ENCODE results near the gene QRICH2. TPM values are rescaled to one million over a fixed set of nuclear protein-coding genes. Genes with fewer than 3 reads are reported as not detected.

QRICH2 gene
- total RNA-seq, 4 donors from 2014 or later = 1.2 to 10.7 (median 3.1) TPM

- no peaks in the 10 kb centered on the region for H3K9me3 ChIP-seq
- no peak overlapping the region for H3K4me3 ChIP-seq
- DNase-seq = no peak
- H3K4me1 ChIP-seq = no peaks in the 10 kb centered on the region
- TF ChIP-seq POLR2A (IDR thresholded peaks at IDR 0.05) (no peak), CTCF (IDR thresholded peaks at IDR 0.05) (no peak)
- no peak overlapping the region for H3K27ac ChIP-seq
- peaks cover 0 to 38% (median 0%) of the 10 kb centered on the region in 3 donors for H3K36me3 ChIP-seq
- no peaks in the 10 kb centered on the region for H3K27me3 ChIP-seq
Observed at GRCh38 chr17:76326306-76326705, 18.2 kb upstream of the QRICH2 start.

- no peak for TF ChIP-seq CTCF (IDR thresholded peaks at IDR 0.05)
- no peak for TF ChIP-seq POLR2A (IDR thresholded peaks at IDR 0.05)
- no peaks in the 10 kb centered on the region for H3K27me3 ChIP-seq
- no peak overlapping the region for H3K27ac ChIP-seq
- H3K4me3 ChIP-seq = no peak overlapping the region
- no peaks in the 10 kb centered on the region for H3K4me1 ChIP-seq
- peaks cover 0 to 33% (median 0%) of the 10 kb centered on the region in 3 donors for H3K36me3 ChIP-seq
- DNase-seq = no peak
- H3K9me3 ChIP-seq = no peaks in the 10 kb centered on the region
Observed at GRCh38 chr17:76318586-76318985, 10.5 kb upstream of the QRICH2 start.

GRCh38 chr17:76317535-76317934 is 9.5 kb upstream of the QRICH2 start:
- Histone ChIP-seq H3K4me3 (no peak overlapping the region), H3K27me3 (no peaks in the 10 kb centered on the region), H3K36me3 (peaks cover 0 to 41% (median 0%) of the 10 kb centered on the region in 3 donors), H3K4me1 (no peaks in the 10 kb centered on the region), H3K27ac (no peak overlapping the region), H3K9me3 (no peaks in the 10 kb centered on the region)
- DNase-seq = no peak
- TF ChIP-seq CTCF (IDR thresholded peaks at IDR 0.05) = no peak
- TF ChIP-seq POLR2A (IDR thresholded peaks at IDR 0.05) = no peak

- Histone ChIP-seq H3K27ac (no peak overlapping the region), H3K36me3 (peaks cover 0 to 58% (median 0%) of the 10 kb centered on the region in 3 donors), H3K27me3 (no peaks in the 10 kb centered on the region), H3K4me1 (no peaks in the 10 kb centered on the region), H3K9me3 (no peaks in the 10 kb centered on the region), H3K4me3 (no peak overlapping the region)
- no peak for DNase-seq
- no peak for TF ChIP-seq POLR2A (IDR thresholded peaks at IDR 0.05)
- TF ChIP-seq CTCF (IDR thresholded peaks at IDR 0.05) = no peak
Observed at GRCh38 chr17:76314392-76315227, 6.5 kb upstream of the QRICH2 start.

- H3K27me3 ChIP-seq = no peaks in the 10 kb centered on the region
- DNase-seq = no peak
- H3K27ac ChIP-seq = no peak overlapping the region
- no peaks in the 10 kb centered on the region for H3K9me3 ChIP-seq
- TF ChIP-seq POLR2A (IDR thresholded peaks at IDR 0.05) (no peak), CTCF (IDR thresholded peaks at IDR 0.05) (no peak)
- peaks cover 0 to 55% (median 0%) of the 10 kb centered on the region in 3 donors for H3K36me3 ChIP-seq
- H3K4me1 ChIP-seq = no peaks in the 10 kb centered on the region
- H3K4me3 ChIP-seq = no peak overlapping the region
Observed at GRCh38 chr17:76312735-76313134, 4.7 kb upstream of the QRICH2 start.

Data from Peyer's patch (tissue), 4 donors.